Lower leg skin (tissue), 4 donors: ENCODE results near the gene FNIP2. TPM values are rescaled to one million over a fixed set of nuclear protein-coding genes. Genes with fewer than 3 reads are reported as not detected.

Experiments
- DNase-seq, 2 donors: peaks; one replicate each; pipeline ENCODE4 v3.0.0-alpha.2; 2019; ENCODE audit warnings: low spot score in 2 of 2
- H3K4me3 ChIP-seq: fragments of 200-600 bp; sonication (generic); 2 replicates; pipeline ENCODE4 v1.5.1; 2017; ENCODE audit warnings: mild to moderate bottlenecking, low read depth; ENCODE audit not compliant: poor library complexity, severe bottlenecking
- CTCF ChIP-seq, 3 donors: fragments of 450-650 bp; IDR thresholded peaks; one replicate each; pipeline ENCODE4 v1.5.1; 2016; ENCODE audit warnings: antibody characterized with exemption in 3 of 3, mild to moderate bottlenecking in 3 of 3, moderate library complexity in 2 of 3
- POLR2A ChIP-seq, 2 donors: fragments of 450-650 bp; IDR thresholded peaks; one replicate each; pipeline ENCODE4 v1.6.1; 2016 to 2017; ENCODE audit warnings: antibody characterized with exemption in 2 of 2, mild to moderate bottlenecking in 1 of 2, moderate library complexity in 1 of 2
- WGBS, 2 donors: methylation state at CpG; one replicate each; pipeline ENCODE4 v1.1.5; 2018; 5-methylcytosine and 5-hydroxymethylcytosine counted together
- intact Hi-C: fragments of 100-400 bp; cut with DNase I; formaldehyde crosslinking; loops from one replicate; pipeline ENCODE4 v1.15.0; 2023; ENCODE audit warnings: low total_unique reads
- total RNA-seq, 4 donors: library from RNA; depleted of rRNA; stranded (reverse); fragments of >200 nt; gene quantifications; one replicate each; pipeline ENCODE4 v1.1.0, GENCODE V29; 2016

The FNIP2 gene
- total RNA-seq, 4 donors from 2014 or later: 20.5 to 47.5 (median 38.8) TPM

- WGBS, 2 donors: 94 to 96% methylated on average over 3 of the region's 3 CpGs
- no peak for TF ChIP-seq POLR2A (IDR thresholded peaks at IDR 0.05)
- TF ChIP-seq CTCF (IDR thresholded peaks at IDR 0.05): no peak
- no peak overlapping the region for H3K4me3 ChIP-seq
- intact Hi-C loops: no loop called here
- no peak for DNase-seq
Measured at GRCh38 chr4:158813113-158813512, 44.3 kb downstream of the FNIP2 start.

GRCh38 chr4:158814207-158814606 is 45.4 kb downstream of the FNIP2 start:
- DNase-seq: no peak
- WGBS, 2 donors: 80 to 82% methylated on average over 3 of the region's 3 CpGs
- intact Hi-C loops: no loop called here
- no peak overlapping the region for H3K4me3 ChIP-seq
- TF ChIP-seq POLR2A (IDR thresholded peaks at IDR 0.05): no peak
- no peak for TF ChIP-seq CTCF (IDR thresholded peaks at IDR 0.05)

GRCh38 chr4:158814636-158815330 is 46.0 kb downstream of the FNIP2 start:
- WGBS, 2 donors: 87 to 92% methylated on average over 3 of the region's 3 CpGs
- intact Hi-C loops: no loop called here
- no peak overlapping the region for H3K4me3 ChIP-seq
- TF ChIP-seq POLR2A (IDR thresholded peaks at IDR 0.05): no peak
- TF ChIP-seq CTCF (IDR thresholded peaks at IDR 0.05): no peak
- no peak for DNase-seq

- 87 to 94% methylated on average over 1 of the region's 1 CpG for WGBS, 2 donors
- H3K4me3 ChIP-seq: no peak overlapping the region
- intact Hi-C loops: no loop called here
- no peak for TF ChIP-seq POLR2A (IDR thresholded peaks at IDR 0.05)
- no peak for TF ChIP-seq CTCF (IDR thresholded peaks at IDR 0.05)
- no peak for DNase-seq
Measured at GRCh38 chr4:158816955-158817354, 48.1 kb downstream of the FNIP2 start.

GRCh38 chr4:158817562-158818296 is 48.9 kb downstream of the FNIP2 start:
- no peak for DNase-seq
- H3K4me3 ChIP-seq: no peak overlapping the region
- intact Hi-C loops: no loop called here
- WGBS, 2 donors: 83 to 86% methylated on average over 10 of the region's 10 CpGs
- TF ChIP-seq CTCF (IDR thresholded peaks at IDR 0.05): no peak
- TF ChIP-seq POLR2A (IDR thresholded peaks at IDR 0.05): no peak
